Panc1 (cell line): ENCODE measurements around the gene ZNF117.

ENCODE experiments used
- POLR2AphosphoS5 ChIP-seq: IDR thresholded peaks from 2 replicates; pipeline ENCODE4 v1.6.1; 2012; ENCODE audit warnings: mild to moderate bottlenecking, low read depth, low read length, moderate library complexity
- SIN3A ChIP-seq: IDR thresholded peaks from 2 replicates; pipeline ENCODE4 v1.6.1; 2012; ENCODE audit warnings: low read depth, mild to moderate bottlenecking, low read length, moderate library complexity, borderline replicate concordance; ENCODE audit not compliant: insufficient read depth
- TF ChIP-seq, protein P1 (sequence below): fragments of 450-650 bp; IDR thresholded peaks from 2 replicates; pipeline ENCODE4 v1.5.1; 2017; ENCODE audit warnings: mild to moderate bottlenecking
- TF ChIP-seq, protein P2 (sequence below), 2 experiments: IDR thresholded peaks; 2 replicates each; pipeline ENCODE4 v1.6.1; 2011 to 2012; ENCODE audit warnings: low read depth in 2 of 2, control low read depth in 1 of 2, low read length in 1 of 2, mild to moderate bottlenecking in 1 of 2, moderate library complexity in 1 of 2; ENCODE audit not compliant: insufficient read depth in 1 of 2

DNA sequence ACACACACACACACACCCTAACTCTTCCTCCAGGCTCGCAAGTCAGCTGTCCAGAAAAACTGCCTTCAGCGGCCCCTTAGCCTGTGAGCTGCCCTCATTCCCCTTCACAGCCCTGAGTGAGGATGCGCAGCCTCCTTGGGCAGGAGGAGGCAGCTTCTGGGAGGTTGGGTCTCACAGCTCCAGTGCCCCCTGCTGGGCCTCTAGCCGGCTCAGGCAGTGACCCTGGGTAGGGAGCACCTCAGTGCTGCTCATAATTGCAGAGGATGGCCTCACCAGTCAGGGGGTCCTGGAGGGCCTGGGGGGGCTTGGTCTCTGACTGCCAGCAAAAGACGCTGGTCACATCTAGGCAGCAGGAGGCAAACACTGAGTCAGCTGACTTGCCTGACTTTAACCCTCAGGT lies 44.1 kb downstream of the ZNF117 start:
- TF ChIP-seq, protein P1, sequence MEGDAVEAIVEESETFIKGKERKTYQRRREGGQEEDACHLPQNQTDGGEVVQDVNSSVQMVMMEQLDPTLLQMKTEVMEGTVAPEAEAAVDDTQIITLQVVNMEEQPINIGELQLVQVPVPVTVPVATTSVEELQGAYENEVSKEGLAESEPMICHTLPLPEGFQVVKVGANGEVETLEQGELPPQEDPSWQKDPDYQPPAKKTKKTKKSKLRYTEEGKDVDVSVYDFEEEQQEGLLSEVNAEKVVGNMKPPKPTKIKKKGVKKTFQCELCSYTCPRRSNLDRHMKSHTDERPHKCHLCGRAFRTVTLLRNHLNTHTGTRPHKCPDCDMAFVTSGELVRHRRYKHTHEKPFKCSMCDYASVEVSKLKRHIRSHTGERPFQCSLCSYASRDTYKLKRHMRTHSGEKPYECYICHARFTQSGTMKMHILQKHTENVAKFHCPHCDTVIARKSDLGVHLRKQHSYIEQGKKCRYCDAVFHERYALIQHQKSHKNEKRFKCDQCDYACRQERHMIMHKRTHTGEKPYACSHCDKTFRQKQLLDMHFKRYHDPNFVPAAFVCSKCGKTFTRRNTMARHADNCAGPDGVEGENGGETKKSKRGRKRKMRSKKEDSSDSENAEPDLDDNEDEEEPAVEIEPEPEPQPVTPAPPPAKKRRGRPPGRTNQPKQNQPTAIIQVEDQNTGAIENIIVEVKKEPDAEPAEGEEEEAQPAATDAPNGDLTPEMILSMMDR: peak; percentile 73
- TF ChIP-seq, protein P2, sequence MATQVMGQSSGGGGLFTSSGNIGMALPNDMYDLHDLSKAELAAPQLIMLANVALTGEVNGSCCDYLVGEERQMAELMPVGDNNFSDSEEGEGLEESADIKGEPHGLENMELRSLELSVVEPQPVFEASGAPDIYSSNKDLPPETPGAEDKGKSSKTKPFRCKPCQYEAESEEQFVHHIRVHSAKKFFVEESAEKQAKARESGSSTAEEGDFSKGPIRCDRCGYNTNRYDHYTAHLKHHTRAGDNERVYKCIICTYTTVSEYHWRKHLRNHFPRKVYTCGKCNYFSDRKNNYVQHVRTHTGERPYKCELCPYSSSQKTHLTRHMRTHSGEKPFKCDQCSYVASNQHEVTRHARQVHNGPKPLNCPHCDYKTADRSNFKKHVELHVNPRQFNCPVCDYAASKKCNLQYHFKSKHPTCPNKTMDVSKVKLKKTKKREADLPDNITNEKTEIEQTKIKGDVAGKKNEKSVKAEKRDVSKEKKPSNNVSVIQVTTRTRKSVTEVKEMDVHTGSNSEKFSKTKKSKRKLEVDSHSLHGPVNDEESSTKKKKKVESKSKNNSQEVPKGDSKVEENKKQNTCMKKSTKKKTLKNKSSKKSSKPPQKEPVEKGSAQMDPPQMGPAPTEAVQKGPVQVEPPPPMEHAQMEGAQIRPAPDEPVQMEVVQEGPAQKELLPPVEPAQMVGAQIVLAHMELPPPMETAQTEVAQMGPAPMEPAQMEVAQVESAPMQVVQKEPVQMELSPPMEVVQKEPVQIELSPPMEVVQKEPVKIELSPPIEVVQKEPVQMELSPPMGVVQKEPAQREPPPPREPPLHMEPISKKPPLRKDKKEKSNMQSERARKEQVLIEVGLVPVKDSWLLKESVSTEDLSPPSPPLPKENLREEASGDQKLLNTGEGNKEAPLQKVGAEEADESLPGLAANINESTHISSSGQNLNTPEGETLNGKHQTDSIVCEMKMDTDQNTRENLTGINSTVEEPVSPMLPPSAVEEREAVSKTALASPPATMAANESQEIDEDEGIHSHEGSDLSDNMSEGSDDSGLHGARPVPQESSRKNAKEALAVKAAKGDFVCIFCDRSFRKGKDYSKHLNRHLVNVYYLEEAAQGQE (IDR thresholded peaks at IDR 0.05; ENCODE audit: insufficient read depth in 1 of 2, low read depth in 2 of 2, low read length in 1 of 2): no peak
- TF ChIP-seq POLR2AphosphoS5 (no peak), SIN3A (no peak)
